GM12865 (cell line): ENCODE results near the gene TANC1.

Experiments used
- DNase-seq: peaks from one replicate; pipeline ENCODE4 v3.0.0; 2010; ENCODE audit warnings: low read depth
- H3K4me3 ChIP-seq: 2 replicates; pipeline ENCODE4 v1.5.1; 2011; ENCODE audit warnings: mild to moderate bottlenecking, low read depth, low read length, control low read depth
- CTCF ChIP-seq: IDR thresholded peaks from 2 replicates; pipeline ENCODE4 v1.5.1; 2011; ENCODE audit warnings: low read length, control low read depth, low read depth, inconsistent platforms; ENCODE audit not compliant: insufficient read depth; ENCODE audit errors: missing control alignments

Gene TANC1

DNA sequence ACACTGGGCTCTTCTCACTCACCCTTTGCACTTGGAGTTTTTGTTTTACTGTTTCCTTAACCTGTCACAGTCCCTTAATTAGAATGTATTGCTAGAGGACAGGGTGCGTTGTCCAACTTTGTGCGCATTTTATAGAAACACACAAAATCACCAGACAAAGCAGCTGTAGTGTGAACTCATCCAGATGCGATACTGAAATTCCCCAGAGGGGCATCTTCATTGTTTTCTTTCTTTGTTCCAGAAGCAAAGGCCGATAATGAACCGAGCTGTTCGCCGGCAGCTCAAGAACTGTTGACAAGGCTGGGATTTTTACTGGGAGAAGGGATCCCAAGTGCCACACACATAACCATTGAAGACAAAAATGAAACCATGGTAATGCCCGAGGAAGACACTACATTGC lies 180.5 kb downstream of the TANC1 start:
- no peak for TF ChIP-seq CTCF
- no peak for DNase-seq

GRCh38 chr2:159149747-159150146 lies 181.3 kb downstream of the TANC1 start:
- no peak for DNase-seq
- TF ChIP-seq CTCF, result no peak
- no peak overlapping the region for H3K4me3 ChIP-seq

More for the DNA sequence above, 180.5 kb downstream of the TANC1 start:
- H3K4me3 ChIP-seq, result no peak overlapping the region

DNA sequence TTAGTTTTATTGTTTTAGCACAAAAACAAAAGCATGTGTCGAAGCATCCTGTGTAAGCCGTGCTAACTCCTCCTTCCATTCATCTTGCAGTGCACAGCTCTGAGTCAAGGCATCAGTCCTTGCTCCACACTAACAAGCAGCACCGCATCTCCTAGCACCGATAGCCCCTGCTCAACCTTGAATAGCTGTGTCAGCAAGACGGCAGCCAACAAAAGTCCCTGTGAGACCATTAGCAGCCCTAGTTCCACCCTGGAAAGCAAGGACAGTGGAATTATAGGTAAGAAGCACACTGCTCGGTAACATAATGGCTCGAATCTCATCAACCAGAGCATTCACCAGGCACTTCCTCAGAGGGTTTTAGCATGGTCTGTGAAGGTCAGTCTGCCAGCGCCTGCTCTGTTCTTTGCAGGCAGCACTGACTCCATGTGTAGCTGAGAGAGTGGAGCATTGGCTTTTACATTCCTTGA lies 181.9 kb downstream of the TANC1 start:
- DNase-seq, result no peak
- no peak for TF ChIP-seq CTCF
- H3K4me3 ChIP-seq, result no peak overlapping the region

GRCh38 chr2:159151198-159152127 lies 183.0 kb downstream of the TANC1 start:
- TF ChIP-seq CTCF, result no peak
- H3K4me3 ChIP-seq, result no peak overlapping the region
- DNase-seq, result no peak

- no peak overlapping the region for H3K4me3 ChIP-seq
- TF ChIP-seq CTCF, result no peak
- no peak for DNase-seq
Measured at GRCh38 chr2:159152128-159152778, 183.8 kb downstream of the TANC1 start.

- no peak overlapping the region for H3K4me3 ChIP-seq
- no peak for TF ChIP-seq CTCF
- DNase-seq, result no peak
Measured at GRCh38 chr2:159153063-159153462, 184.6 kb downstream of the TANC1 start.
